ENCODE measurements around the gene PTPRH. TPM values are rescaled to one million over a fixed set of nuclear protein-coding genes. Genes with fewer than 3 reads are reported as not detected.
"Not testable (repeated sequence)": the region's sequence is repeated elsewhere in the genome, so short reads cannot be mapped to it uniquely, and the experiment has no call there.

PTPRH gene
- total and polyA plus RNA-seq, 9 donors = 0.14 to 2.1 (median 0.26) TPM

GRCh38 chr19:55157064-55157908 lies 52.0 kb downstream of the PTPRH start, which contains the start of gene TNNI3:
TSS of gene TNNI3 (minus strand) at chr19:55157732. CDS start at chr19:55157589, 143 bp downstream.
- peaks cover 53% of the 10 kb centered on the region for H3K27me3 ChIP-seq (ENCODE audit: control insufficient read depth, insufficient read depth, low read length)
- DNase-seq = no peak
- peaks cover 23% of the 10 kb centered on the region for H3K4me1 ChIP-seq (ENCODE audit: control insufficient read depth, insufficient read depth, low read length)
- no peak within 1 kb of the TSS for H3K27ac ChIP-seq (ENCODE audit: low read length)
- no peak within 1 kb of the TSS for H3K4me3 ChIP-seq (ENCODE audit: low read length)
- H3K9me3 ChIP-seq (replicated peaks; ENCODE audit: control insufficient read depth, low read depth, low read length) = no peaks in the 10 kb centered on the region
- H3K36me3 ChIP-seq (ENCODE audit: control insufficient read depth, insufficient read depth, low read length) = no peaks in the 10 kb centered on the region
- WGBS (ENCODE audit: insufficient coverage) = 41% methylated on average over 13 of the region's 39 CpGs

DNA sequence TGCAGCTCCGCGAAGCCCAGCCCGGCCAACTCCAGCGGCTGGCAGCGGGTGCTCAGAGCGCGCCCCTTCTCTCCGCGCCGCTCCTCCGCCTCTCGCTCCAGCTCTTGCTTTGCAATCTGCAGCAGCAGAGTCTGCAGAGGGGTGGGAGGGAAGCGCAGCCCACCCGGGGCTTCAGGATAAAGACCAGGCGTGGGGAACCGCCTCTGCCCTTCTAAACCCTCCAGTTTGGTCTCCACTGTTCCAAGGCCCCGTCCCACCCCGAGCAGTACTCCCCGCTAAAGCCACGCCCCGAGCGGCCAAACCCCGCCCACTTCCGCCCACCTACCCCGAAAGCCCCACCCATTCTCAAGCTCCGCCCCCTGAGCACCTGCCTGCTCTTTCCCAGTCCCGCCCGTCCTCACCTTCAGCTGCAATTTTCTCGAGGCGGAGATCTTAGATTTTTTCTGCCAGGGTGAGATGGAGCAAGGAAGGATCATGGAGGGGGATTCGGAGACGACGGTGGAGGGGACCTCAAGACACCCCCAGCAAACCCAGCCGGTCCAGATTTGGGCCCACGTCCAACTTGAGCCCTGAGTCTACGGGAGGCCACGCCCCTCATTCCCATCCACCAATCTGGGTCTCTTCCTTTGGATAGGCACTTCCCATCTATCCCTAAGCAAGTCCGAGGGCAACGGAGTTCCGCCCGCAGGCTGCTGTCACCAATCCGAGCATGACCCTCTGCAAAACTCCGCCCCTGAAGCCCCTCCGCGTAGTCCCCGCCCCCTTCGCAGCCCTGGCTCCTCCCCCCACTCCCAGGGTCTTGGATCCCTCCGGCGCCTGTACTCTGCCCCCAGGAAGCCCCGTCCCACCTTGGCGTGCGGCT lies 52.9 kb downstream of the PTPRH start:
- H3K4me1 ChIP-seq (ENCODE audit: control insufficient read depth, insufficient read depth, low read length) = peaks cover 23% of the 10 kb centered on the region
- no peak overlapping the region for H3K4me3 ChIP-seq (ENCODE audit: low read length)
- peaks cover 45% of the 10 kb centered on the region for H3K27me3 ChIP-seq (ENCODE audit: control insufficient read depth, insufficient read depth, low read length)
- WGBS (ENCODE audit: insufficient coverage) = under 1% methylated on average over 36 of the region's 52 CpGs
- H3K27ac ChIP-seq (ENCODE audit: low read length) = no peak overlapping the region
- no peaks in the 10 kb centered on the region for H3K9me3 ChIP-seq (replicated peaks; ENCODE audit: control insufficient read depth, low read depth, low read length)
- no peak for DNase-seq
- no peaks in the 10 kb centered on the region for H3K36me3 ChIP-seq (ENCODE audit: control insufficient read depth, insufficient read depth, low read length)

DNA sequence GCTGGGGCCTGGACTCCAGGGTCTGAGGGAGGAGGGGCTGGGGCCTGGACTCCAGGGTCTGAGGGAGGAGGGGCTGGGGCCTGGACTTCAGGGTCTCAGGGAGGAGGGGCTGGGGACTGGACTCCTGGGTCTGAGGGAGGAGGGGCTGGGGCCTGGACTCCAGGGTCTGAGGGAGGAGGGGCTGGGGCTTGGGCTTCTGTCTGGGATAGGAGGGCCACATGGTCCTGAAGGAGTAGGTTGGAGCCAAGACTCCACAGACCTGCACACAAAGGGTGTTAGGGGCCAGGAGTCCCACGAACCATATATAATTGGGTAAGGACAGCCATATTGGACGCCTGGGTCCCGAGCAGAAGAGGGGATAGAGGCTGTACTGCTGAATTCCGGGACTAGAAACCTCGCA lies 53.5 kb downstream of the PTPRH start:
- not testable (repeated sequence) for H3K36me3 ChIP-seq (ENCODE audit: control insufficient read depth, insufficient read depth, low read length); H3K27ac ChIP-seq (ENCODE audit: low read length); H3K9me3 ChIP-seq (replicated peaks; ENCODE audit: control insufficient read depth, low read depth, low read length); DNase-seq; H3K4me3 ChIP-seq (ENCODE audit: low read length)
- Histone ChIP-seq H3K27me3 (ENCODE audit: control insufficient read depth, insufficient read depth, low read length) (peaks cover 38% of the 10 kb centered on the region), H3K4me1 (ENCODE audit: control insufficient read depth, insufficient read depth, low read length) (peaks cover 23% of the 10 kb centered on the region)
- WGBS (ENCODE audit: insufficient coverage) = 2% methylated on average over 5 of the region's 5 CpGs

DNA sequence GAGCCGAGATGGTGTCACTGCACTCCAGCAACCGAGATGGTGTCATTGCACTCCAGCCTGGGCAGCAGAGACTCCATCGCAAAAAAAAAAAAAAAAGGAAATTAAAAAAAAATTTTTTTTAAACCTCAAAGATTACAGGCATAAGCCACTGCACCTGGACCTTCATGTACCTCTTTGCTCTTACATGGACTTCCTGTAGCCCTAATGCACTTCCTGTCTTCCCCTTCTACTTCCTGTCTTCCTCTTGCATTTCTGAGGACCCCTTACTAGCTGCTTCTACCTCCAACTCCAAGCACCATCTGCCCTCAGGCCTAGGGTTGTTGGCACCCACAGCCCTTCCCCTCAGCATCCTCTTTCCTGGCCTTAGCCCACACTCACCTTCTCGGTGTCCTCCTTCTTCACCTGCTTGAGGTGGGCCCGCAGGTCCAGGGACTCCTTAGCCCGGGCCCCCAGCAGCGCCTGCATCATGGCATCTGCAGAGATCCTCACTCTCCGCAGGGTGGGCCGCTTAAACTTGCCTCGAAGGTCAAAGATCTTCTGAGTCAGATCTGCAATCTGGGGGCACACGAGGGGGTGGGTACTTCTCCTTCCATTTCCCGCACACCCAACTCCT lies 55.5 kb downstream of the PTPRH start:
- Histone ChIP-seq H3K27me3 (ENCODE audit: control insufficient read depth, insufficient read depth, low read length) (peaks cover 33% of the 10 kb centered on the region), H3K36me3 (ENCODE audit: control insufficient read depth, insufficient read depth, low read length) (no peaks in the 10 kb centered on the region), H3K27ac (ENCODE audit: low read length) (no peak overlapping the region), H3K9me3 (replicated peaks; ENCODE audit: control insufficient read depth, low read depth, low read length) (no peaks in the 10 kb centered on the region), H3K4me3 (ENCODE audit: low read length) (no peak overlapping the region), H3K4me1 (ENCODE audit: control insufficient read depth, insufficient read depth, low read length) (peaks cover 27% of the 10 kb centered on the region)
- WGBS (ENCODE audit: insufficient coverage) = 81% methylated on average over 10 of the region's 12 CpGs
- no peak for DNase-seq

DNA sequence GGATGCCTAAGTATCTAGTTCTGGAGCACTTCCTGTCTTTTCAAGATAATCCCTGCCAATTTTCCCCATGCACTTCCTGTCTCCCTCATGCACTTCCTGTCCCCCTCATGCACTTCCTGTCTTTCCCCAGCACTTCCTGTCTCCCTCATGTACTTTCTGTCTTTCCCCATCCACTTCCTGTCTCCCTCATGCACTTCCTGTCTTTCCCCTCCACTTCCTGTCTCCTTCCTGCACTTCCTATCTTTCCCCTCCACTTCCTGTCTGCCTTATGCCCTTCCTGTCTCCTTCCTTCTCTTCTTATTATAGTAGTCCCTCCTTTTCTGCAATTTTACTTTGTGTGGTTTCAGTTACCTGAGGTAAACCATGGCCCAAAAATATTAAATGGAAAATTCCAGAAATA lies 57.3 kb downstream of the PTPRH start:
- Histone ChIP-seq H3K4me1 (ENCODE audit: control insufficient read depth, insufficient read depth, low read length) (peaks cover 38% of the 10 kb centered on the region), H3K9me3 (replicated peaks; ENCODE audit: control insufficient read depth, low read depth, low read length) (no peaks in the 10 kb centered on the region), H3K36me3 (ENCODE audit: control insufficient read depth, insufficient read depth, low read length) (no peaks in the 10 kb centered on the region), H3K27ac (ENCODE audit: low read length) (no peak overlapping the region), H3K4me3 (ENCODE audit: low read length) (no peak overlapping the region), H3K27me3 (ENCODE audit: control insufficient read depth, insufficient read depth, low read length) (peaks cover 36% of the 10 kb centered on the region)
- no peak for DNase-seq

DNA sequence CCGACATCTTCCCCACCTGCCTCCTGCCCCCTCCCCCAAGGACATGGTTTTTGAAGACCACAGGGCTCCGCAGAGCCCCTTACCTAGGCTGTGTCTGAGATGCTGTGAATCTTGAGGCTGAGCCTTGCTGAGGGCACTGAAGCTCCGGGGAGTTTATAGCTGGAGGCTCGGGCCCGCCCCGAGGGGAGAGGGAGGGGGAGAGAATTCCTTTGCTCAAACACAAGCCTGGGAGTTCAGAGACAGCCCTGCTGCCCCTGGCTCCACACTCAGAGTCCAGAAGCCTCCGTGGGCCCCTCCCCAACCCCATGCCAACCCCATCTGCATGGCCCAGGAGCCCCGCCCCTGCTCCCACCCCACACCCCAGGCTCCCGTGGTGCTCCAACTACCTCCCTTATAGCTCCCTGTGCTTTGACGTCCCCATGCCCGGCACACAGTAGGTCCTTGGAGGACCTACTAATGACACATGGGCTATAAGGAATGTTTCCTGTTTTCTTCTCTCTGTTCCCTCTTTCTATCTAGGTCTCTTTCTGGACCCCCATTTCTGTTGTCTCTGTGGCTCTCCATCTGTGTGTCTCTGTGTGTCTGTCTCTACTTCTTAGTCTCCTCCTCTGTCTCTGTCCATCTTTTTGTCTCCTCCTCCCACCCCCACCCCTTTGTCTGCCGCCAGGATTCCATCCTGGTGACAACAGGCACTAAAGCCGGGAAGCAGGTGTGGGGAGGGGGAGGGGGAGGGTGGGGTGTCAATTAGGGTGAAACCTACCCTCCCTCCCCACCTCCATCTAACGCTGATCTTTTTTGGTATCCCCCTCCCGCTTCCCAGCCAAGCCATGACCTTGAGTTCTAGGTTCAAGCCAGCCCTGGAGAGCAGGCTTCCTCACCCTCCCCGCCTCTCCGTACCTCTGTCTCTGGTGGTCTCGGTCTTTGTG lies 60.0 kb downstream of the PTPRH start, which contains the start of gene TNNT1:
TNNT1 (minus strand) TSS at position 129 of the 926 bp plus-strand sequence. CDS start 2,049 bp downstream, outside the sequence.
- H3K27ac ChIP-seq (ENCODE audit: low read length) = peak within 1 kb of the TSS; percentile 74
- H3K9me3 ChIP-seq (replicated peaks; ENCODE audit: control insufficient read depth, low read depth, low read length) = no peaks in the 10 kb centered on the region
- 7% methylated on average over 8 of the region's 18 CpGs for WGBS (ENCODE audit: insufficient coverage)
- H3K27me3 ChIP-seq (ENCODE audit: control insufficient read depth, insufficient read depth, low read length) = peaks cover 46% of the 10 kb centered on the region
- peak within 1 kb of the TSS; percentile 38 for H3K4me3 ChIP-seq (ENCODE audit: low read length)
- peak; percentile 70 for DNase-seq
- peaks cover 8% of the 10 kb centered on the region for H3K36me3 ChIP-seq (ENCODE audit: control insufficient read depth, insufficient read depth, low read length)
- peaks cover 36% of the 10 kb centered on the region for H3K4me1 ChIP-seq (ENCODE audit: control insufficient read depth, insufficient read depth, low read length)

GRCh38 chr19:55147545-55148251 lies 61.6 kb downstream of the PTPRH start:
- peaks cover 36% of the 10 kb centered on the region for H3K4me1 ChIP-seq (ENCODE audit: control insufficient read depth, insufficient read depth, low read length)
- peaks cover 8% of the 10 kb centered on the region for H3K36me3 ChIP-seq (ENCODE audit: control insufficient read depth, insufficient read depth, low read length)
- H3K27me3 ChIP-seq (ENCODE audit: control insufficient read depth, insufficient read depth, low read length) = peaks cover 54% of the 10 kb centered on the region
- peak; percentile 84 for DNase-seq
- peak overlapping the region; percentile 74 for H3K27ac ChIP-seq (ENCODE audit: low read length)
- 19% methylated on average over 7 of the region's 9 CpGs for whole genome bisulfite sequencing (ENCODE audit: insufficient coverage)
- no peaks in the 10 kb centered on the region for H3K9me3 ChIP-seq (replicated peaks; ENCODE audit: control insufficient read depth, low read depth, low read length)
- peak overlapping the region; percentile 38 for H3K4me3 ChIP-seq (ENCODE audit: low read length)

DNA sequence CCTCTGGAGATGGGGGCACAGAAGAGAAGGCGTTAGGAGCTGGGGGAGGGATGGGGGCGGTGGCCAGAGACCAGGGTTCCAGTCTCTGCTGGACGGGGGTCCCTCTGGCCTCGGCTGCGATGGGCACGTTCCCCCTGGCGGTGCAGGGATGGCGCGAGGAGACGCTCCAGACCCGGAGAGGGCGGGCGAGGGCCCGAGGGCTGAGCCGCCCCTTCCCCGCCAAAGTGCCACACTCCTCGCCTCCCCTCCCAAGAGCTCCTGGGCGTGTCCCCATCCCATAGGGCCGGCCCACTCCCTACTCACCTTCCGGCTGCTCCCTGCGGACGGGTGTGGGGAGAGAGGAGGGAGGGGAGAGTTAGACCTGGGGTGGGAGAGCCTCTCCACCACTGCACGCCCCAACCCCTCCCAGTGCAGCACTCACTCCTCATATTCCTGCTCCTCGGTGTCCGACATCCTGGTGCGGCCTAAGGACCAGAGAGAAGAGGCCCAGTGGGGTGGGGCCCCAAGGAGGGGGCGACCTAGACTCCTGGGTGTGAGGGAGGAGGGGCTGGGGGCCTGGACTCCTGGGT lies 62.5 kb downstream of the PTPRH start:
- DNase-seq = no peak
- peak overlapping the region; percentile 14 for H3K4me3 ChIP-seq (ENCODE audit: low read length)
- H3K4me1 ChIP-seq (ENCODE audit: control insufficient read depth, insufficient read depth, low read length) = peaks cover 36% of the 10 kb centered on the region
- H3K36me3 ChIP-seq (ENCODE audit: control insufficient read depth, insufficient read depth, low read length) = peaks cover 8% of the 10 kb centered on the region
- peaks cover 57% of the 10 kb centered on the region for H3K27me3 ChIP-seq (ENCODE audit: control insufficient read depth, insufficient read depth, low read length)
- no peaks in the 10 kb centered on the region for H3K9me3 ChIP-seq (replicated peaks; ENCODE audit: control insufficient read depth, low read depth, low read length)
- WGBS (ENCODE audit: insufficient coverage) = 0% methylated on average over 10 of the region's 27 CpGs
- H3K27ac ChIP-seq (ENCODE audit: low read length) = no peak overlapping the region
